ENCODE measurements around the gene SRGAP1. TPM values are rescaled to one million over a fixed set of nuclear protein-coding genes. Genes with fewer than 3 reads are reported as not detected.
A peak's percentile ranks its signal among the peaks of the same experiment; 100 is the strongest.

Gene SRGAP1
- total and polyA plus RNA-seq, 2 of the 4 experiments (the other 2 are of a cell fraction) = 10.0 to 10.2 TPM

- Histone ChIP-seq H3K14ac (replicated peaks; ENCODE audit: low read depth, low read length) (no peak overlapping the region), H3K56ac (ENCODE audit: extremely low read depth, insufficient read depth, low read length) (no peak overlapping the region), H4K20me1 (ENCODE audit: insufficient read depth, low read length) (no peaks in the 10 kb centered on the region), H3K27me3 (ENCODE audit: control insufficient read depth, insufficient read depth, low read length) (no peaks in the 10 kb centered on the region), H3K9me1 (ENCODE audit: insufficient read depth, low read length) (peaks cover 11% of the 10 kb centered on the region), H2BK120ac (ENCODE audit: low read depth, low read length) (peak overlapping the region; percentile 4; the same call in 1 of the 2 replicates), H3K23ac (ENCODE audit: low read depth, low read length) (peak overlapping the region; percentile 22; the same call in 1 of the 2 replicates), H3K9ac (ENCODE audit: low read depth, low read length) (no peak overlapping the region), H4K8ac (ENCODE audit: low read depth in 2 of 2, low read length in 2 of 2) (no peak overlapping the region), H4K91ac (ENCODE audit: insufficient read depth, low read depth, low read length) (no peak overlapping the region), H3K27ac (ENCODE audit: insufficient read depth, low read length) (no peak overlapping the region; the same call in 1 of the 2 replicates), H3K79me1 (ENCODE audit: low read depth in 1 of 2, low read length in 2 of 2) (peaks cover 7 to 50% of the 10 kb centered on the region in 2 experiments), H3K4ac (ENCODE audit: low read depth, low read length) (peak overlapping the region; percentile 1; the same call in 1 of the 2 replicates), H3K4me2 (ENCODE audit: low read depth, low read length) (no peak overlapping the region), H2BK15ac (ENCODE audit: low read depth, low read length) (no peak overlapping the region), H2BK5ac (ENCODE audit: low read depth, low read length, poor library complexity, severe bottlenecking) (peak overlapping the region; percentile 28), H2BK20ac (ENCODE audit: low read depth, low read length) (no peak overlapping the region), H3K36me3 (ENCODE audit: control insufficient read depth, insufficient read depth, low read length) (peaks cover 19% of the 10 kb centered on the region), H3K9me3 (ENCODE audit: control insufficient read depth, insufficient read depth, low read length) (no peaks in the 10 kb centered on the region), H2AK5ac (ENCODE audit: low read depth, low read length) (0 out of 2 replicates have a peak overlapping the region, but pooled peaks have one; percentile 65), H3K18ac (ENCODE audit: low read depth, low read length) (peak overlapping the region; percentile 22; the same call in 1 of the 2 replicates), H2AFZ (replicated peaks; ENCODE audit: low read length, poor library complexity) (no peak overlapping the region), H2AK9ac (replicated peaks; ENCODE audit: low read depth, low read length, poor library complexity) (no peak overlapping the region), H3K4me1 (ENCODE audit: control insufficient read depth, insufficient read depth, low read length) (peaks cover 18% of the 10 kb centered on the region), H4K5ac (ENCODE audit: low read depth, low read length) (no peak overlapping the region; the same call in 1 of the 2 replicates), H3K4me3 (ENCODE audit: insufficient read depth, low read depth, low read length) (no peak overlapping the region)
- ChIA-PET POLR2A (ENCODE audit: unreplicated experiment) (no interaction called here), CTCF (no interaction called here)
- DNase-seq (no peak), ATAC-seq (ENCODE audit: low read depth) (no peak)
- dilution Hi-C loops (cut with HindIII; ENCODE audit: low sequenced_read_pairs, unreplicated experiment) = no loop called here
- WGBS, 2 experiments (ENCODE audit: extremely low coverage in 2 of 2, insufficient read length in 1 of 2) = no CpG with 5 or more reads among the region's 2 CpGs
- in situ Hi-C loops (cut with MboI; ENCODE audit: low sequenced_read_pairs) = no loop called here
- no peak for TF ChIP-seq NFE2L2 (IDR thresholded peaks at IDR 0.05; ENCODE audit: low read depth, low read length)
- TF ChIP-seq BHLHE40 (IDR thresholded peaks at IDR 0.05; ENCODE audit: low read depth, low read length) = no peak
- TF ChIP-seq RAD21 (IDR thresholded peaks at IDR 0.05; ENCODE audit: low read length) = no peak
- no peak for TF ChIP-seq MAFK (IDR thresholded peaks at IDR 0.05; ENCODE audit: low read depth, low read length)
- TF ChIP-seq FOS (IDR thresholded peaks at IDR 0.05; ENCODE audit: low read depth, low read length) = no peak
- no TSS peak for BruUV-seq (replicated peaks)
- intact Hi-C loops (cut with micrococcal nuclease) = loop anchor here (5.0 kb wide), 2 partner anchors 100 to 170 kb away; no protein-coding TSS in a partner anchor
Measured at GRCh38 chr12:64082116-64082515, 237.6 kb downstream of the SRGAP1 start.
